Measurements from ENCODE around the gene SCIN.
A peak's percentile ranks its signal among the peaks of the same experiment; 100 is the strongest.
"Not testable (repeated sequence)": the region's sequence is repeated elsewhere in the genome, so short reads cannot be mapped to it uniquely, and the experiment has no call there.

SCIN gene

GRCh38 chr7:12570534-12571461 lies at the start of gene SCIN:
TSS of gene SCIN (plus strand) at chr7:12570720. CDS start at chr7:12570787, 67 bp downstream.
- DNase-seq = peak; percentile 66

DNA sequence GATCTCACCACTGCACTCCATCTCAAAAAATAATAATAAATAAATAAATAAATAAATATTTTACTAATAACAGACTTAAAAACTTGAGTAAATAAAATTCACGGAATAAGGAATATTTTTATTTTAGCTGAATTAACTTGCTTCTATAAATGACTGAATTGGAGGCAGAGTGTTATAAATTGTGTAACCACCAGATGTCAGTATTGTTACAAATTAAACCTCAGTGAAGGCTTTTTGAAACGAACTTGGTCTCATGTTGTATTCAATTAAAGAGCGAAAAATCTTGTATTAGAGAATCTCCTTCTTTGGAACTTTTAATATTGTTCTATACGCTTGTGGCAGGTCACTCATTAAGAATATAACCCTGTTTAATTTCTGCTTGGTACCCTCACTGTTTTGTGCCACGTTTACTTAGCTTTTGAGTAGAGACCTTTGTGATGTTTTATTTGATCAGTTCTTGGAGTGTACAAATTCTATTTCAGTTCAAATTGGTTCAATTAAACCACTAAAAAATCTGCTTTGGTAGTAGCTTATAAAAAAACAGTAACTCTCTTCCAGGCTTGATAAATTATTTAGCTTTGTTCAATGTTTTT lies 45.6 kb upstream of the SCIN start:
- no peak for DNase-seq

GRCh38 chr7:12526693-12527092 lies 43.8 kb upstream of the SCIN start:
- not testable (repeated sequence) for DNase-seq

DNA sequence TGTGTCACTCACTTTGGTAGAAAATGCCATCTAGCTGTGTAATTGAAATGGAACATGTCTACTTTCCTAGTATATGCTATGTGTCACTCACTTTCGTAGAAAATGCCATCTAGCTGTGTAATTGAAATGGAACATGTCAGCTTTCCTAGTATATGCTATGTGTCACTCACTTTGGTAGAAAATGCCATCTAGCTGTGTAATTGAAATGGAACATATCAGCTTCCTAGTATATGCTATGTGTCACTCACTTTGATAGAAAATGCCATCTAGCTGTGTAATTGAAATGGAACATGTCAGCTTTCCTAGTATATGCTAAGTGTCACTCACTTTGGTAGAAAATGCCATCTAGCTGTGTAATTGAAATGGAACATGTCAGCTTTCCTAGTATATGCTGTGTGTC lies 42.9 kb upstream of the SCIN start:
- not testable (repeated sequence) for DNase-seq

- no peak for DNase-seq
Observed at GRCh38 chr7:12529971-12530710, 40.4 kb upstream of the SCIN start.

GRCh38 chr7:12531784-12532183 lies 38.7 kb upstream of the SCIN start:
- DNase-seq = no peak

DNA sequence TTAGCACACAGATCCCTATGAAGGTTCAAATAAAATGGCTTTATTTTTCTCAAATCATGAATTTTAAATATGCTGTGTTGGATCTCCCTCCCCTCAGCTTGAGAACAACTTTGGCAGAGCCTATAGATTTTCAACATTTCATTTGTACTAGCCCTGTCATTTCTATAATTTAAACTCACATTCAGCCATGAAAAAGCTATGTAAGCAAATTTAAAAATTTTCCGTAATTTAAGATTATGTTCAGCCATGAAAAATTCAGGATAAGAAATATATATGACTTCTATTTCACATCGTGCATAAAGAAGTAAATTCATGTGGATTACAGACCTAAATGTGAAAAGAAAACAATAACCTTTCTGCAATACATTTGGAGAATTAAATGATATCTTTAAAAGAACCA lies 36.5 kb upstream of the SCIN start:
- DNase-seq = no peak

GRCh38 chr7:12539681-12540080 lies 30.8 kb upstream of the SCIN start:
- DNase-seq = no peak

DNA sequence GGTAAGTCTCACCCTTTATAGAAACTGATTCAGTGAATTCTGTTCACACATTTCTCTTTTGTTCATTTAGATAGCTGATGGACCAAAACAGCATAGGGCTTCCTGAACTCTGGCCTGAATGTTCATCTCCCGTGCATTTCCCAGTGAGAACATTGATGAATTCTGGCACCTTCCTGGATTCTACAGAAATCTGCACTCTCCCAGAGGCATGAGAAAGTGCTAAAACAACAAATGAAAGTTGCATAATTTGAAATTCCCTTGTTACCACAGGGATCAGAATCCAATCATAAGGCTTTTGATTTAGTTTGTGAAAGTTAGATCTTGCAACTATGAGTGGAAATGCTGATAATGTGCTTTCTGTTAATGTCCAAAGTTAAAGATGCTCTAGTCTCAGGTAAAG lies 29.7 kb upstream of the SCIN start:
- DNase-seq = no peak

- no peak for DNase-seq
Observed at GRCh38 chr7:12543586-12543985, 26.9 kb upstream of the SCIN start.

GRCh38 chr7:12549106-12549505 lies 21.4 kb upstream of the SCIN start:
- no peak for DNase-seq

- DNase-seq = no peak
Observed at GRCh38 chr7:12550956-12551355, 19.6 kb upstream of the SCIN start.

DNA sequence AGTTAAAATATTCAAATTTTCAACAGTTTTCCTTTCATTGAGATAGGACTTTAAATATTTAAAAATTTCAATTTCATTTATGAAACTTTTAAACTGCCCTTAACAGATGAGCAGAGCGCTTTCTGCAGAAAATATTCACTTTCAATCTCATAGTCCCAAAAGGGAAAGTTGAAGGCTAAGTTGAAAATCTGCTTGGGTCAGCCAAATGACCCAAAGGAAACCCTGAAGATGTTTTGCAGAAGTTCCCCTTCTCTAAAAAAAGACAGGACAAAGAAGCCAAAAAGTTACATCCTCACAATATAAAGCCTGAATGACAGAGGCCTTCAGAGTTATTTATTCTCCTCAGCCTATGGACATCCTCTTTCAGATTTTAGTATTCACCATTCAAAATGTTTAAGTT lies 17.6 kb upstream of the SCIN start:
- DNase-seq = no peak

DNA sequence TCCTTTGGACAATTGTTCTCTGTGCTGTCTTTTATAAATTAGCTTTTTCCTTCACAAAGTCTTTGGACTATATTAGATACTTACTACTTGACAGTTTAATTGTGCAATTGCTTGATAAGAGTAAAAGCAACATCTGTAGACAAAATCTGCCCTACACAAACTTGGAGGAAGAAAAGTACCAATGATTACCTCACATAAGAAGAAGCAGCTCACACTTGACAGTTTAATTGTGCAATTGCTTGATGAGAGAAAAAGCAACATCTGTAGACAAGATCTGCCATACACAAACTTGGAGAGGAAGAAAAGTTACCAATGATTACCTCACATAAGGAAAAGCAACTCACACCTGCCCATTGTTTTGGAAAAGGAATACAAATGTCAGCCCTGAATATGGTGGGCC lies 17.1 kb upstream of the SCIN start:
- no peak for DNase-seq

GRCh38 chr7:12554351-12554750 lies 16.2 kb upstream of the SCIN start:
- DNase-seq = no peak

DNA sequence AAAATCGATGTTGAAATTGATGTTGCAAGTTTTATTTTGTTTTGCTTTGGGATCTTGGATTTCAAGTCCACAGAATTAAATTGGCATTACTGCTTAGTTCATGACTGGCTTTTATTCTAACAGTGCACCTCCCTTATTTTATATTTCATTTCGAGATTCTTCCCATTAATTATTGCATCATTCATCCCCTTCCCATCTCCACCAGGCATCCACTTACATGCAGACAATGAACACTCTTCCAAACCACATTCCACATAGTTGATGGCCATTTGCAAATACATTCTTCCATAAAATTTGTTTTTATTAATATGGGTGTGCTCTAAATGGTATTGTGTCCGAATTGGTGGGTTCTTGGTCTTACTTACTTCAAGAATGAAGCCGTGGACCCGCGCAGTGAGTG lies 15.6 kb upstream of the SCIN start:
- no peak for DNase-seq

DNA sequence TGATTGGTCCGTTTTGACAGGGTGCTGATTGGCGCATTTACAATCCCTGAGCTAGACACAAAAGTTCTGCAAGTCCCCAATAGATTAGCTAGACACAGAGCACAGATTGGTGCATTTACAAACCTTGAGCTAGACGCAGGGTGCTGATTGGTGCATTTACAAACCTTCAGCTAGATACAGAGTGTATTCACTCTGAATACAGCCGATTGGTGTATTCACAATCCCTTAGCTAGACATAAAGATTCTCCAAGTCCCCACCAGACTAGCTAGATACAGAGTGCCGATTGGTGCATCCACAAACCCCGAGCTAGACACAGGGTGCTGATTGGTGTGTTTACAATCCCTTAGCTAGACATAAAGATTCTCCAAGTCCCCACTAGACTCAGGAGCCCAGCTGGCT lies 14.8 kb upstream of the SCIN start:
- DNase-seq = not testable (repeated sequence)

GRCh38 chr7:12556139-12556792 lies 14.3 kb upstream of the SCIN start:
- DNase-seq = not testable (repeated sequence)

DNA sequence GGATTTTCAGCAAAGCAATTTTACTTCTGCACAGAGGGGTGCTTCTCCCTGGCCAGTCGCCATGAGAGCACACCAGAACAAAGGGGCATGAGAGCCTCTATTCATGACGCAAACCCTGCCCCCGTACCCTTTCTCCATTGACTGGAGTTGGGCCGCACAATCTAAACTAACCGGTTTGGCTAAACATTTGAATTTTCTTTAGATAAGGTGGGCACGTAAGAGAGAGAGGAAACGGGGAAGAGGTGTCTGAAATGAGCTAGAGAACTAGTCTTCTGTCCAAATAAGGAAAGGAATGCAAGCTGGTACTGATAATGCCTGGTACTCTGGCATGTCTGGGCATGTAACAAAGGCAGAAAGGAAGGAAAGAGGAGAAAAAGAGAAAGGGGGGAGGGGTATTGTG lies 13.2 kb upstream of the SCIN start:
- no peak for DNase-seq

DNA sequence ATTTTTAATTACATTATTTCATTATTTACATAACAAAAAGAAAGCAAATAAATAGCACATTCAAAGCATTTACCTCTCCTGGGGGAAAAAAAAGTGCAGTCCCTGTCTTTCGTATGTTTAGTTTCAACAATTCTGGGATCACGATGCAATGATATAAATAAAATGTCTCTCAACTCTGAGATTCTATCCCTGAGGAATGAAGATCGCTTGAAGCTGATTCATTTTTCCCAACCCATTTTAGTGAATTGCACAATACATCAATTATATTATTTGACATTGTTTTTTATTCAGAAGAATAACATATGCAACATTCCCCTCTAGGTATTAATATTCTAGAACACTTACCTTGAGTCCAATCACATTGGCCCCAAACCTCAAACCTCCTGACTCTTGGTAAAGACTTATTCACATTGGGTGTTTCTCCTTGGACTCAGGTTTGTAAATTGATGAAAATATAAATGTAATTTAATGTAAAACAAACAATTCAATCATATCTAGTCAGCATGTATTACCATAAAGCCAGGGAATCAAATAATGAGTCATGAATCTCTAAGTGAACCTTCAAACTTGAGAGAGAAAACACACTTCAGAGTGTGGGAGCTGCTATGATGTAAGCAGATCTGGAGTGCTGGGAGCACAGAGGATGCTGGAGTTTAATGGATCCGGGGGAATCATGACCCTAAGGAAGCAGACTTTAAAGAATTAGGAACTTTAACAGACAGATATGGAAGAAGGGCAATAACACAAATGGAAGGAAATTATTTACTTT lies 5.3 kb upstream of the SCIN start:
- DNase-seq = no peak

- no peak for DNase-seq
Observed at GRCh38 chr7:12565873-12566272, 4.6 kb upstream of the SCIN start.

DNA sequence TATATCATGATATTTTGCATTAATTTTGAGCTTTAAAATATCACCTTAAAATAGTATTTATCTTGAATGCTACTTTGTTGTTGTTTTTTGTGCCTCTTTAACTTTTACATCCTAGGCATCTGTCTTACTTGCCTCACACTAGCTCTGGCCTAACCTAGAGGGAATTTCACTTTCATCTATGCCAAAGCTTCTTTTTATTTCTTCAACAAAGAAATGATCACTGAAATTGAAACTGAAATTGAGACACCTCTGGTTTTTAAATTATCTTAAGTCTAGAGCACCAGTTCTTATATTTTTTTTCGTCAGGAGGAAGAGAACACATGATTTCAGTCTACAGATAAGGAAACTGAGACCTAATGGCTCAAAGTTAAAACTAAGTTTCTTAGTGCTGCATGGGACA lies 3.5 kb upstream of the SCIN start:
- DNase-seq = no peak
